Endodermal cell (in vitro differentiated cells): ENCODE measurements around the gene BRPF1. TPM values are rescaled to one million over a fixed set of nuclear protein-coding genes. Genes with fewer than 3 reads are reported as not detected.

Experiments used
- DNase-seq: peaks from one replicate; pipeline ENCODE4 v3.0.0-alpha.2; 2017
- H3K27ac ChIP-seq: 2 replicates; pipeline ENCODE4 v1.5.1; 2013; ENCODE audit warnings: mild to moderate bottlenecking, low read depth, low read length, moderate library complexity
- H3K27me3 ChIP-seq: 2 replicates; pipeline ENCODE4 v1.6.1; 2013; ENCODE audit warnings: mild to moderate bottlenecking, low read length, moderate library complexity; ENCODE audit not compliant: insufficient read depth, control insufficient read depth, poor library complexity, severe bottlenecking
- H3K36me3 ChIP-seq: 2 replicates; pipeline ENCODE4 v1.7.0; 2013; ENCODE audit warnings: mild to moderate bottlenecking, low read length, moderate library complexity; ENCODE audit not compliant: control insufficient read depth, insufficient read depth
- H3K4me1 ChIP-seq: one replicate; pipeline ENCODE4 v1.7.0; 2013; ENCODE audit warnings: low read length; ENCODE audit not compliant: control insufficient read depth, insufficient read depth
- H3K4me3 ChIP-seq: 2 replicates; pipeline ENCODE4 v1.5.1; 2013; ENCODE audit warnings: mild to moderate bottlenecking, low read length, moderate library complexity
- H3K9ac ChIP-seq: 2 replicates; pipeline ENCODE4 v1.6.1; 2013; ENCODE audit warnings: mild to moderate bottlenecking, low read length, moderate library complexity; ENCODE audit not compliant: poor library complexity, severe bottlenecking; ENCODE audit errors: extremely low read depth
- H3K9me3 ChIP-seq: 2 replicates; pipeline ENCODE4 v1.6.1; 2013; ENCODE audit warnings: mild to moderate bottlenecking, low read length, moderate library complexity; ENCODE audit not compliant: control insufficient read depth
- H3K27ac Mint-ChIP-seq: 2 replicates; pipeline ENCODE4 v1.8.0; 2020; ENCODE audit warnings: mixed read lengths
- H3K27me3 Mint-ChIP-seq: 2 replicates; pipeline ENCODE4 v1.8.0; 2021; ENCODE audit warnings: mild to moderate bottlenecking, mixed read lengths; ENCODE audit not compliant: insufficient read depth
- H3K36me3 Mint-ChIP-seq: 2 replicates; pipeline ENCODE4 v1.8.0; 2020; ENCODE audit warnings: low read depth, mixed read lengths
- H3K4me1 Mint-ChIP-seq: 2 replicates; pipeline ENCODE4 v1.8.0; 2020; ENCODE audit warnings: mixed read lengths
- H3K4me3 Mint-ChIP-seq: 2 replicates; pipeline ENCODE4 v1.8.0; 2020; ENCODE audit warnings: mild to moderate bottlenecking, moderate library complexity, mixed read lengths
- H3K9me3 Mint-ChIP-seq: 2 replicates; pipeline ENCODE4 v1.8.0; 2020; ENCODE audit warnings: mild to moderate bottlenecking, mixed read lengths
- CTCF ChIP-seq: fragments of 200-600 bp; sonication (generic); conservative IDR thresholded peaks from 2 replicates; pipeline ENCODE4 v1.5.0; 2021; ENCODE audit warnings: antibody characterized with exemption, mild to moderate bottlenecking
- WGBS, 2 experiments: methylation state at CpG; one replicate each; pipeline versions ENCODE4 v1.1.5 to v1.1.7; 2013; ENCODE audit warnings: missing lambda C conversion rate in 2 of 2, mixed read lengths in 1 of 2; ENCODE audit not compliant: insufficient coverage in 1 of 2, insufficient read length in 1 of 2; 5-methylcytosine and 5-hydroxymethylcytosine counted together
- total RNA-seq, 2 donors: library from RNA; stranded (reverse); fragmentation: NEBNext Ultra II Directional in 1 of 2; extraction: Animal tissue kit (Norgen Biotek cat#: 25700) in 1 of 2; gene quantifications; 2 replicates in 1 of 2; 3 replicates in 1 of 2; pipeline ENCODE4 v1.2.1, GENCODE V29; 2021

BRPF1 gene
- total RNA-seq, 2 donors from 2014 or later: 22.7 to 28.5 TPM

- no peaks in the 10 kb centered on the region for H3K4me1 ChIP-seq
- H3K27me3 ChIP-seq: no peaks in the 10 kb centered on the region
- H3K9me3 ChIP-seq: no peaks in the 10 kb centered on the region
- Mint-ChIP-seq H3K27me3 (no peaks in the 10 kb centered on the region), H3K4me3 (no peak overlapping the region), H3K9me3 (no peaks in the 10 kb centered on the region), H3K4me1 (no peaks in the 10 kb centered on the region), H3K36me3 (peaks cover 74% of the 10 kb centered on the region), H3K27ac (no peak overlapping the region)
- 94 to 100% methylated on average over 1 to 3 of the region's 3 CpGs for WGBS, 2 experiments
- peaks cover 79% of the 10 kb centered on the region for H3K36me3 ChIP-seq
- no peak for TF ChIP-seq CTCF
- H3K27ac ChIP-seq: no peak overlapping the region
- no peak overlapping the region for H3K4me3 ChIP-seq
- no peak overlapping the region for H3K9ac ChIP-seq
- no peak for DNase-seq
Measured at GRCh38 chr3:9686703-9687102, 44.8 kb upstream of the BRPF1 start.

DNA sequence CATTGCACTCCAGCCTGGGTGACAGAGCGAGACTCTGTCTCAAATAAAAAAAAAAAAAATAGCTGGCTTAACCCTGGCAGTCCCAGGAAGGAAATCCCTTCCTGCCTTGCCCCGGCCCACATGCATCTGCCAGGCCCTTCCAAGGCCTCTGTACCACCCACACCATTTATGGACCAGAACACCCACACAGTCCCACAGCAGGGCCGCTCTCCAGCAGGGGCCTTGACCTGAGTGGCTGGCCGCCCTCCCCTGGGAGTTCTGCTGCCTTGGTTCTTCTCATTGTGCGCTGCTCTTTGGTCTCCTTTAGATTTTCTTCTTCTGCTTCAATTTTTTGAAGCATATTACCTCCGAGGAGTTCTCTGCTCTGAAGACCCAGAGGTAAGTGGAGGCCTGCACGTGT lies 44.0 kb upstream of the BRPF1 start:
- Mint-ChIP-seq H3K4me1 (peaks cover 4% of the 10 kb centered on the region), H3K36me3 (peaks cover 68% of the 10 kb centered on the region), H3K27ac (no peak overlapping the region), H3K4me3 (no peak overlapping the region), H3K27me3 (no peaks in the 10 kb centered on the region), H3K9me3 (no peaks in the 10 kb centered on the region)
- Histone ChIP-seq H3K4me3 (no peak overlapping the region), H3K4me1 (no peaks in the 10 kb centered on the region), H3K27me3 (no peaks in the 10 kb centered on the region), H3K36me3 (peaks cover 80% of the 10 kb centered on the region), H3K9ac (no peak overlapping the region), H3K9me3 (no peaks in the 10 kb centered on the region), H3K27ac (no peak overlapping the region)
- WGBS, 2 experiments: 94 to 97% methylated on average over 5 to 7 of the region's 7 CpGs
- no peak for TF ChIP-seq CTCF
- DNase-seq: no peak

- no peaks in the 10 kb centered on the region for H3K9me3 Mint-ChIP-seq
- H3K9ac ChIP-seq: no peak overlapping the region
- no peaks in the 10 kb centered on the region for H3K27me3 Mint-ChIP-seq
- H3K36me3 ChIP-seq: peaks cover 81% of the 10 kb centered on the region
- H3K27me3 ChIP-seq: no peaks in the 10 kb centered on the region
- no peak overlapping the region for H3K27ac ChIP-seq
- peaks cover 4% of the 10 kb centered on the region for H3K4me1 Mint-ChIP-seq
- H3K36me3 Mint-ChIP-seq: peaks cover 72% of the 10 kb centered on the region
- no peak for TF ChIP-seq CTCF
- H3K4me1 ChIP-seq: no peaks in the 10 kb centered on the region
- no peak overlapping the region for H3K27ac Mint-ChIP-seq
- H3K4me3 ChIP-seq: no peak overlapping the region
- DNase-seq: no peak
- no peaks in the 10 kb centered on the region for H3K9me3 ChIP-seq
- no peak overlapping the region for H3K4me3 Mint-ChIP-seq
- 82 to 93% methylated on average over 4 to 5 of the region's 5 CpGs for WGBS, 2 experiments
Measured at GRCh38 chr3:9688961-9689360, 42.6 kb upstream of the BRPF1 start.
